CD14-positive monocyte (primary cell): ENCODE results near the gene KRTAP2-1. TPM values are rescaled to one million over a fixed set of nuclear protein-coding genes. Genes with fewer than 3 reads are reported as not detected.

Experiments used
- DNase-seq, 3 donors: peaks; one replicate each; pipeline ENCODE4 v3.0.0-alpha.2; 2011 to 2022
- H2AFZ ChIP-seq: 2 replicates; pipeline ENCODE4 v1.6.0; 2012; ENCODE audit warnings: mild to moderate bottlenecking, low read depth, low read length, inconsistent platforms; ENCODE audit not compliant: insufficient read depth, poor library complexity, severe bottlenecking
- H3K27ac ChIP-seq, 2 donors: 1 replicate in 1 of 2; 2 replicates in 1 of 2; pipeline ENCODE4 v1.5.1; 2012 to 2013; ENCODE audit warnings: low read length in 2 of 2, control low read depth in 1 of 2, inconsistent platforms in 1 of 2, low read depth in 1 of 2, mild to moderate bottlenecking in 1 of 2
- H3K27me3 ChIP-seq, 2 donors: one replicate each; pipeline versions ENCODE4 v1.6.0 to v1.6.1; 2011 to 2013; ENCODE audit warnings: low read length in 2 of 2; ENCODE audit not compliant: control insufficient read depth in 2 of 2, insufficient read depth in 2 of 2
- H3K36me3 ChIP-seq, 2 donors: replicated peaks in 1 of 2; 1 replicate in 1 of 2; 2 replicates in 1 of 2; pipeline versions ENCODE4 v1.5.1 to v1.6.1; 2012 to 2013; ENCODE audit warnings: low read length in 2 of 2, control low read depth in 1 of 2, inconsistent platforms in 1 of 2, mild to moderate bottlenecking in 1 of 2; ENCODE audit not compliant: insufficient read depth in 2 of 2, control insufficient read depth in 1 of 2
- H3K4me1 ChIP-seq, 2 donors: 1 replicate in 1 of 2; 2 replicates in 1 of 2; pipeline versions ENCODE4 v1.5.1 to v1.6.1; 2012 to 2013; ENCODE audit warnings: low read length in 2 of 2, control low read depth in 1 of 2, inconsistent platforms in 1 of 2, mild to moderate bottlenecking in 1 of 2, moderate library complexity in 1 of 2; ENCODE audit not compliant: insufficient read depth in 2 of 2, control insufficient read depth in 1 of 2
- H3K4me2 ChIP-seq: replicated peaks from 2 replicates; pipeline ENCODE3; 2012; ENCODE audit warnings: low read length, moderate library complexity, mild to moderate bottlenecking; ENCODE audit not compliant: poor library complexity, severe bottlenecking; ENCODE audit errors: extremely low read depth
- H3K4me3 ChIP-seq, 3 experiments: fragments of 200-600 bp in 1 of 3; sonication (generic) in 1 of 3; replicated peaks in 1 of 3; 1 replicate in 2 of 3; 2 replicates in 1 of 3; pipeline ENCODE4 v1.5.1; 2011 to 2013; ENCODE audit warnings: low read length in 3 of 3, mild to moderate bottlenecking in 3 of 3, control low read depth in 2 of 3, low read depth in 2 of 3, inconsistent platforms in 1 of 3, moderate library complexity in 1 of 3
- H3K79me2 ChIP-seq: 2 replicates; pipeline ENCODE4 v1.6.0; 2012; ENCODE audit warnings: mild to moderate bottlenecking, control low read depth, inconsistent platforms, low read length, moderate library complexity; ENCODE audit not compliant: insufficient read depth
- H3K9ac ChIP-seq: 2 replicates; pipeline ENCODE4 v1.6.0; 2017; ENCODE audit warnings: low read length, mild to moderate bottlenecking; ENCODE audit not compliant: insufficient read depth, poor library complexity, severe bottlenecking
- H3K9me3 ChIP-seq, 2 donors: replicated peaks in 1 of 2; 1 replicate in 1 of 2; 2 replicates in 1 of 2; pipeline versions ENCODE4 v1.5.1 to v1.6.1; 2012 to 2013; ENCODE audit warnings: low read length in 2 of 2, control low read depth in 1 of 2; ENCODE audit not compliant: control insufficient read depth in 1 of 2, insufficient read depth in 1 of 2
- H4K20me1 ChIP-seq: 2 replicates; pipeline ENCODE4 v1.6.0; 2012; ENCODE audit warnings: mild to moderate bottlenecking, low read length, control low read depth, moderate library complexity; ENCODE audit not compliant: insufficient read depth
- H3K27ac Mint-ChIP-seq, 7 donors: one replicate each; pipeline ENCODE4 v1.8.0; 2020; ENCODE audit warnings: mild to moderate bottlenecking in 7 of 7, mixed read lengths in 7 of 7, moderate library complexity in 6 of 7, inconsistent platforms in 2 of 7
- H3K27me3 Mint-ChIP-seq, 3 donors: one replicate each; pipeline ENCODE4 v1.8.0; 2021 to 2022; ENCODE audit warnings: low read depth in 3 of 3, mild to moderate bottlenecking in 3 of 3, mixed read lengths in 3 of 3, moderate library complexity in 3 of 3, inconsistent platforms in 1 of 3
- H3K36me3 Mint-ChIP-seq, 2 donors: one replicate each; pipeline ENCODE4 v1.8.0; 2020; ENCODE audit warnings: mixed read lengths in 2 of 2, inconsistent platforms in 1 of 2, mild to moderate bottlenecking in 1 of 2
- H3K4me1 Mint-ChIP-seq: one replicate; pipeline ENCODE4 v1.8.0; 2020; ENCODE audit warnings: mild to moderate bottlenecking, mixed read lengths
- H3K4me3 Mint-ChIP-seq, 2 donors: one replicate each; pipeline ENCODE4 v1.8.0; 2020; ENCODE audit warnings: mild to moderate bottlenecking in 2 of 2, mixed read lengths in 2 of 2, moderate library complexity in 1 of 2
- H3K9me3 Mint-ChIP-seq, 7 donors: one replicate each; pipeline ENCODE4 v1.8.0; 2020 to 2022; ENCODE audit warnings: mixed read lengths in 7 of 7, mild to moderate bottlenecking in 6 of 7, moderate library complexity in 6 of 7, inconsistent platforms in 2 of 7
- CTCF ChIP-seq: fragments of 200-600 bp; IDR thresholded peaks from one replicate; pipeline ENCODE4 v1.8.0; 2022; ENCODE audit warnings: antibody characterized with exemption, mild to moderate bottlenecking
- WGBS: methylation state at CpG from one replicate; pipeline ENCODE4 v1.1.5; 2013; ENCODE audit warnings: missing lambda C conversion rate; ENCODE audit not compliant: insufficient coverage; 5-methylcytosine and 5-hydroxymethylcytosine counted together
- intact Hi-C, 2 donors: fragments of 100-400 bp; cut with micrococcal nuclease; formaldehyde crosslinking; loops; one replicate each; pipeline versions ENCODE4 v1.15.0 to v1.15.1; 2023
- polyA plus RNA-seq, 3 donors: library from polyadenylated mRNA; depleted of rRNA in 1 of 3; unstranded in 2 of 3; stranded (reverse) in 1 of 3; fragments of 300-500 nt in 2 of 3; fragments of >200 nt in 1 of 3; fragmentation: Illumina TruSeq in 2 of 3; gene quantifications; 1 replicate in 2 of 3; 2 replicates in 1 of 3; pipeline ENCODE4 v1.2.3, GENCODE V29; 2012 to 2021

The KRTAP2-1 gene
- polyA plus RNA-seq, 3 donors = not detected

- H3K4me3 Mint-ChIP-seq = no peak within 1 kb of the TSS
- peak within 1 kb of the TSS in 2 of 7 donors; percentile 3 to 65 for H3K27ac Mint-ChIP-seq
- Histone ChIP-seq H4K20me1 (no peaks in the 10 kb centered on the region), H3K79me2 (no peaks in the 10 kb centered on the region), H3K9ac (no peak within 1 kb of the TSS), H3K27me3 (no peaks in the 10 kb centered on the region), H3K4me1 (no peaks in the 10 kb centered on the region), H3K4me3 (no peak within 1 kb of the TSS), H3K27ac (no peak within 1 kb of the TSS), H3K9me3 (no peaks in the 10 kb centered on the region), H3K36me3 (no peaks in the 10 kb centered on the region), H3K4me2 (no peak within 1 kb of the TSS), H2AFZ (no peak within 1 kb of the TSS)
- H3K27me3 Mint-ChIP-seq = peaks cover 3 to 5% (median 3%) of the 10 kb centered on the region in 3 donors
- H3K36me3 Mint-ChIP-seq = no peaks in the 10 kb centered on the region
- WGBS = 98% methylated on average over 6 of the region's 8 CpGs
- H3K4me1 Mint-ChIP-seq = no peaks in the 10 kb centered on the region
- intact Hi-C loops = no loop called here
- DNase-seq = no peak
- no peak for TF ChIP-seq CTCF
- peaks cover 0 to 2% (median 0%) of the 10 kb centered on the region in 7 donors for H3K9me3 Mint-ChIP-seq
Measured at GRCh38 chr17:41008811-41009210, 38.3 kb downstream of the KRTAP2-1 start, which contains the start of gene KRTAP3-1. KRTAP3-1 (minus strand) TSS chr17:41009128; CDS start chr17:41009074, 54 bp downstream.

- no peak overlapping the region for H3K4me2 ChIP-seq
- Mint-ChIP-seq H3K4me1 (no peaks in the 10 kb centered on the region), H3K27me3 (peaks cover 6 to 16% (median 8%) of the 10 kb centered on the region in 3 donors), H3K9me3 (peaks cover 0 to 4% (median 0%) of the 10 kb centered on the region in 7 donors), H3K27ac (no peak overlapping the region), H3K4me3 (no peak overlapping the region), H3K36me3 (no peaks in the 10 kb centered on the region)
- no peaks in the 10 kb centered on the region for H4K20me1 ChIP-seq
- no peak overlapping the region for H2AFZ ChIP-seq
- DNase-seq = no peak
- no peaks in the 10 kb centered on the region for H3K79me2 ChIP-seq
- H3K27me3 ChIP-seq = no peaks in the 10 kb centered on the region
- H3K9ac ChIP-seq = no peak overlapping the region
- no peak for TF ChIP-seq CTCF
- H3K4me3 ChIP-seq = no peak overlapping the region
- H3K9me3 ChIP-seq = no peaks in the 10 kb centered on the region
- WGBS = 100% methylated on average over 2 of the region's 3 CpGs
- no peaks in the 10 kb centered on the region for H3K4me1 ChIP-seq
- no peaks in the 10 kb centered on the region for H3K36me3 ChIP-seq
- intact Hi-C loops = no loop called here
- no peak overlapping the region for H3K27ac ChIP-seq
Measured at GRCh38 chr17:41004397-41004796, 42.7 kb downstream of the KRTAP2-1 start.
